Caki2 (cell line): ENCODE results near the gene STK11IP. TPM values are rescaled to one million over a fixed set of nuclear protein-coding genes. Genes with fewer than 3 reads are reported as not detected.

ENCODE experiments used
- DNase-seq: peaks from one replicate; pipeline ENCODE4 v3.0.0-alpha.2; 2015; ENCODE audit warnings: low read depth
- in situ Hi-C: cut with HindIII; loops from 2 replicates; pipeline ENCODE4 v1.10.0; 2016; ENCODE audit warnings: low sequenced_read_pairs, low pct_unique_long_range_greater_than_20kb, mixed read lengths
- total RNA-seq: library from RNA; depleted of rRNA; stranded (reverse); fragments of >200 nt; shearing (Covaris generic); gene quantifications from 2 replicates; pipeline ENCODE4 v1.2.3, GENCODE V29; 2014; ENCODE audit warnings: low replicate concordance; rRNA removed

Gene STK11IP
- total RNA-seq, 1 experiment from 2014 or later: 20.6 TPM

GRCh38 chr2:219661197-219661954, 63.7 kb downstream of the STK11IP start:
- peak; percentile 61 for DNase-seq
- in situ Hi-C loops: no loop called here

GRCh38 chr2:219661955-219662395, 64.3 kb downstream of the STK11IP start:
- in situ Hi-C loops: no loop called here
- peak; percentile 36 for DNase-seq

- in situ Hi-C loops: no loop called here
- no peak for DNase-seq
Observed at GRCh38 chr2:219662566-219662965, 64.9 kb downstream of the STK11IP start.

- in situ Hi-C loops: no loop called here
- no peak for DNase-seq
Observed at GRCh38 chr2:219663116-219663762, 65.6 kb downstream of the STK11IP start.

DNA sequence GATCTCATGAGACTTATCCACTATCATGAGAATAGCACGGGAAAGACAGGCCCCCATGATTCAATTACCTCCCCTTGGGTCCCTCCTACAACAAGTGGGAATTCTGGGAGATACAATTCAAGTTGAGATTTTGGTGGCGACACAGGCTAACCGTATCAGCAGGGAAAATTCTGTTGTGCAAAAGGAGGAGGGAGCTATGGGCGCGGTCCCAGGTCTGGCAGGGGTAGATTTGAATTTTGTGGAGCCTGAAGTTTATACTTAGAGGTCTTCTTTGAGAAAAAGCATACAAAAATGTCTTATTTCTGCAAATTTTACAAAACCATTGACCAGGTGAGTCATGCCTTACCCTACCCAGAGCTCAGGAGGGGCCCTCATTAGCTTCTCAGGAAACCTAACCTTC, 66.4 kb downstream of the STK11IP start:
- DNase-seq: no peak
- in situ Hi-C loops: no loop called here

GRCh38 chr2:219664944-219665343, 67.3 kb downstream of the STK11IP start:
- no peak for DNase-seq
- in situ Hi-C loops: no loop called here

DNA sequence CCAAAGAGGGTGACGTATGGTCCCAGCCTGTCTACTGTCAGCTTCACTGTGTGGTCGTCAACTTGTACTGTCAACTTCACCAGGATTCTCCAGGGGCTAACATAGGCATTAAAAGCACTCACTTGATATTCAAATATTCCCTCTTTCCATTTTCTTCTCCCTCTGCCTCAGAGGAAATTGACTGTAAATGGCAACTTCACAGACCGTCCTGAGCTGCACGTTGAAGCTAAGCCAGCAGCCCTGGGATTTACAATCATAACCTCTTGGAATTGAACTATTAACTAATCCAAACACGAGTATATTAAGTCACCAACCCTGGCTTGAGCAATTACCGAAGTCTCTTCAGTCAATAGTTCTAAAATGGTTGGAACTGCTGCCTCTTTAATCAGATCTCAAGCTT, 68.3 kb downstream of the STK11IP start:
- in situ Hi-C loops: no loop called here
- no peak for DNase-seq

Other genes with a start within 250 kb of the STK11IP start
- gene DNPEP, start 209.9 kb upstream of the STK11IP start, total RNA-seq: 76.8 and 84.9 TPM in 2 replicates
- gene DES, start 179.5 kb upstream of the STK11IP start, total RNA-seq: 4.9 TPM in 1 of 2 replicates, not detected in the other
- 8.4 and 22.9 TPM in 2 replicates for gene SPEG, start 163.0 kb upstream of the STK11IP start, total RNA-seq
- gene GMPPA, start 99.0 kb upstream of the STK11IP start, total RNA-seq: 88.9 and 95.2 TPM in 2 replicates
- 0.17 and 2.5 TPM in 2 replicates for gene ASIC4, start 83.4 kb upstream of the STK11IP start, total RNA-seq
- gene CHPF, start 54.0 kb upstream of the STK11IP start, total RNA-seq: 78.8 and 104 TPM in 2 replicates
- gene TMEM198, start 53.8 kb upstream of the STK11IP start, total RNA-seq: 4.5 and 9.3 TPM in 2 replicates
- 81.7 and 82.7 TPM in 2 replicates for gene OBSL1, start 26.3 kb upstream of the STK11IP start, total RNA-seq
- not detected in 2 replicates for gene INHA, start 25.5 kb upstream of the STK11IP start, total RNA-seq
- gene SLC4A3, start 29.8 kb downstream of the STK11IP start, total RNA-seq: 0.75 and 3.5 TPM in 2 replicates